Measurements from ENCODE around the gene ANP32B.

DNA sequence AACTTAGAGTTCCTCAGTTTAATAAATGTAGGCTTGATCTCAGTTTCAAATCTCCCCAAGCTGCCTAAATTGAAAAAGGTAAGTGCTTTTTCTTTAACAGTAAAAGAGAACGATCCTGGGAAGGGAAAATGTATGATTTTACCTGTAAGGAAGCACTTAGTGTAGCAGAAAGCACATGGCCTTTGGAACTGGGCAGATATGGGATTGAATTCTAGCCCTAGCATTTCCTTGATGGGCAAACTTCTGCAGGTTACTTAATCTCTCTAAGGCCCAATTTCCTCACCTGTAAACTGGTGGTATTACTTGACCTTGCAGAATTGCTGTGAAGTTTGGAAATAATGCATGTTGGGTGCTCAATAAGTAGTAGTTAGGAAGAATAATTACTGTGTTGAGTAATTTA is 11.6 kb downstream of the ANP32B start:
- TF ChIP-seq, protein P1, sequence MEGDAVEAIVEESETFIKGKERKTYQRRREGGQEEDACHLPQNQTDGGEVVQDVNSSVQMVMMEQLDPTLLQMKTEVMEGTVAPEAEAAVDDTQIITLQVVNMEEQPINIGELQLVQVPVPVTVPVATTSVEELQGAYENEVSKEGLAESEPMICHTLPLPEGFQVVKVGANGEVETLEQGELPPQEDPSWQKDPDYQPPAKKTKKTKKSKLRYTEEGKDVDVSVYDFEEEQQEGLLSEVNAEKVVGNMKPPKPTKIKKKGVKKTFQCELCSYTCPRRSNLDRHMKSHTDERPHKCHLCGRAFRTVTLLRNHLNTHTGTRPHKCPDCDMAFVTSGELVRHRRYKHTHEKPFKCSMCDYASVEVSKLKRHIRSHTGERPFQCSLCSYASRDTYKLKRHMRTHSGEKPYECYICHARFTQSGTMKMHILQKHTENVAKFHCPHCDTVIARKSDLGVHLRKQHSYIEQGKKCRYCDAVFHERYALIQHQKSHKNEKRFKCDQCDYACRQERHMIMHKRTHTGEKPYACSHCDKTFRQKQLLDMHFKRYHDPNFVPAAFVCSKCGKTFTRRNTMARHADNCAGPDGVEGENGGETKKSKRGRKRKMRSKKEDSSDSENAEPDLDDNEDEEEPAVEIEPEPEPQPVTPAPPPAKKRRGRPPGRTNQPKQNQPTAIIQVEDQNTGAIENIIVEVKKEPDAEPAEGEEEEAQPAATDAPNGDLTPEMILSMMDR (IDR thresholded peaks at IDR 0.05; ENCODE audit: low read length): no peak
- TF ChIP-seq EZH2 (IDR thresholded peaks at IDR 0.05; ENCODE audit: borderline replicate concordance, low read length): no peak

Measured in OCI-LY1 (cell line).